BE2C (cell line): ENCODE data around the gene SLC22A23.

Experiments used
- DNase-seq: peaks from one replicate; pipeline ENCODE4 v3.0.0-alpha.2; 2020
- H3K27me3 ChIP-seq: fragments of 250-450 bp; sonication (Bioruptor Pico); 2 replicates; pipeline ENCODE4 v1.5.1; 2020; ENCODE audit warnings: mild to moderate bottlenecking
- H3K36me3 ChIP-seq: fragments of 250-450 bp; sonication (Bioruptor Pico); 2 replicates; pipeline ENCODE4 v1.5.1; 2020; ENCODE audit warnings: mild to moderate bottlenecking
- H3K4me1 ChIP-seq: fragments of 250-450 bp; sonication (Bioruptor Pico); 2 replicates; pipeline ENCODE4 v1.5.1; 2020
- H3K4me3 ChIP-seq: 2 replicates; pipeline ENCODE4 v1.5.1; 2011; ENCODE audit warnings: low read depth, low read length
- H3K9me3 ChIP-seq: fragments of 250-450 bp; sonication (Bioruptor Pico); 2 replicates; pipeline ENCODE4 v1.5.1; 2020
- CTCF ChIP-seq: IDR thresholded peaks from 2 replicates; pipeline ENCODE4 v1.5.1; 2012; ENCODE audit warnings: mild to moderate bottlenecking, low read depth, low read length

SLC22A23 gene

GRCh38 chr6:3422435-3423070 lies 34.3 kb downstream of the SLC22A23 start:
- no peaks in the 10 kb centered on the region for H3K9me3 ChIP-seq
- H3K4me3 ChIP-seq: no peak overlapping the region
- no peaks in the 10 kb centered on the region for H3K36me3 ChIP-seq
- H3K4me1 ChIP-seq: no peaks in the 10 kb centered on the region
- TF ChIP-seq CTCF: no peak
- H3K27me3 ChIP-seq: peaks cover 59% of the 10 kb centered on the region
- DNase-seq: no peak

- H3K36me3 ChIP-seq: no peaks in the 10 kb centered on the region
Measured at GRCh38 chr6:3421791-3422434, 34.9 kb downstream of the SLC22A23 start.

GRCh38 chr6:3421143-3421542 lies 35.7 kb downstream of the SLC22A23 start:
- Histone ChIP-seq H3K36me3 (no peaks in the 10 kb centered on the region), H3K4me3 (no peak overlapping the region), H3K4me1 (no peaks in the 10 kb centered on the region), H3K9me3 (no peaks in the 10 kb centered on the region), H3K27me3 (peaks cover 56% of the 10 kb centered on the region)
- no peak for TF ChIP-seq CTCF
- no peak for DNase-seq

More at GRCh38 chr6:3421791-3422434, 34.9 kb downstream of the SLC22A23 start:
- TF ChIP-seq CTCF: no peak
- H3K9me3 ChIP-seq: no peaks in the 10 kb centered on the region
- no peaks in the 10 kb centered on the region for H3K4me1 ChIP-seq
- no peak overlapping the region for H3K4me3 ChIP-seq
- peaks cover 59% of the 10 kb centered on the region for H3K27me3 ChIP-seq
- no peak for DNase-seq

- no peak for DNase-seq
- H3K4me1 ChIP-seq: no peaks in the 10 kb centered on the region
Measured at GRCh38 chr6:3419624-3420272, 37.1 kb downstream of the SLC22A23 start.

GRCh38 chr6:3418496-3419060 lies 38.3 kb downstream of the SLC22A23 start:
- no peaks in the 10 kb centered on the region for H3K36me3 ChIP-seq
- no peak overlapping the region for H3K4me3 ChIP-seq
- no peaks in the 10 kb centered on the region for H3K9me3 ChIP-seq
- peaks cover 50% of the 10 kb centered on the region for H3K27me3 ChIP-seq
- DNase-seq: no peak
- no peak for TF ChIP-seq CTCF
- H3K4me1 ChIP-seq: no peaks in the 10 kb centered on the region

More at GRCh38 chr6:3419624-3420272, 37.1 kb downstream of the SLC22A23 start:
- no peak for TF ChIP-seq CTCF
- Histone ChIP-seq H3K36me3 (no peaks in the 10 kb centered on the region), H3K9me3 (no peaks in the 10 kb centered on the region), H3K4me3 (no peak overlapping the region), H3K27me3 (peaks cover 56% of the 10 kb centered on the region)
